NCI-H128 (cell line): ENCODE results near the gene ATP6V0B.

Experiments used
- DNase-seq: peaks from one replicate; lab custom pipeline; 2025; ENCODE audit not compliant: unreplicated experiment; lab: John Stamatoyannopoulos, UW

The ATP6V0B gene

GRCh38 chr1:43974443-43975248 is at the start of gene ATP6V0B:
ATP6V0B (plus strand) TSS chr1:43974960; CDS start chr1:43975041, 81 bp downstream.
- peak; percentile 91 for DNase-seq

GRCh38 chr1:43925846-43926245 is 48.9 kb upstream of the ATP6V0B start:
- DNase-seq = no peak

GRCh38 chr1:43930168-43930948 is 44.4 kb upstream of the ATP6V0B start:
- no peak for DNase-seq

GRCh38 chr1:43930949-43931275 is 43.8 kb upstream of the ATP6V0B start:
- no peak for DNase-seq

- DNase-seq = no peak
Observed at GRCh38 chr1:43931711-43932660, 42.8 kb upstream of the ATP6V0B start.

GRCh38 chr1:43932786-43933385 is 41.9 kb upstream of the ATP6V0B start:
- DNase-seq = no peak

- peak; percentile 43 for DNase-seq
Observed at GRCh38 chr1:43933386-43934100, 41.2 kb upstream of the ATP6V0B start, which contains the start of gene ARTN. ARTN (plus strand) TSS chr1:43933801; CDS start chr1:43935657, 1,856 bp downstream.

- DNase-seq = peak; percentile 62
Observed at GRCh38 chr1:43934101-43934985, 40.4 kb upstream of the ATP6V0B start.

- no peak for DNase-seq
Observed at GRCh38 chr1:43934986-43935324, 39.8 kb upstream of the ATP6V0B start.

GRCh38 chr1:43935711-43936427 is 38.9 kb upstream of the ATP6V0B start:
- DNase-seq = no peak

- no peak for DNase-seq
Observed at GRCh38 chr1:43936431-43937151, 38.2 kb upstream of the ATP6V0B start.

GRCh38 chr1:43937179-43937865 is 37.4 kb upstream of the ATP6V0B start:
- no peak for DNase-seq

GRCh38 chr1:43938383-43938782 is 36.4 kb upstream of the ATP6V0B start:
- no peak for DNase-seq

- no peak for DNase-seq
Observed at GRCh38 chr1:43938892-43939587, 35.7 kb upstream of the ATP6V0B start.

GRCh38 chr1:43942411-43942810 is 32.3 kb upstream of the ATP6V0B start:
- DNase-seq = no peak

GRCh38 chr1:43944860-43945259 is 29.9 kb upstream of the ATP6V0B start:
- DNase-seq = no peak
